HG03457 (cell line): Measurements from ENCODE around the gene GPR15LG.

Experiments
- ATAC-seq: cut with Tn5 transposase; IDR thresholded peaks from one replicate; pipeline ENCODE4 v1.9.1; 2021; ENCODE audit warnings: moderate number of reproducible peaks; ENCODE audit not compliant: unreplicated experiment

The GPR15LG gene

DNA sequence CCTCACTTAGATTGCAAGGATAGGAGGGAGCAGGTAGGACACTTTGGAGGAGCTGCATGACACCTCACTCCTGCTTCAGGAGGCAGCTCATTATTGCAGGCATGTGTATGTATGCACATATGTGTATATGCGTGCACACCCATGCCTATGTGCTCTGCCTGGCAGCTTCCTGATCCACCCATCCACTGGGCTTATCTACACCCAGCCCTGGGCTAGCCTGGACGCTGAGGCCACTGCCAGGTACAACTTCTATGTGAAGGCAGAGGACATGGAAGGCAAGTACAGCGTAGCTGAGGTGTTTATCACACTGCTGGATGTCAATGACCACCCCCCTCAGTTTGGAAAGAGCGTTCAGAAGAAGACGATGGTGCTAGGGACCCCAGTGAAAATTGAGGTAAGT, 38.4 kb downstream of the GPR15LG start:
- ATAC-seq = no peak

DNA sequence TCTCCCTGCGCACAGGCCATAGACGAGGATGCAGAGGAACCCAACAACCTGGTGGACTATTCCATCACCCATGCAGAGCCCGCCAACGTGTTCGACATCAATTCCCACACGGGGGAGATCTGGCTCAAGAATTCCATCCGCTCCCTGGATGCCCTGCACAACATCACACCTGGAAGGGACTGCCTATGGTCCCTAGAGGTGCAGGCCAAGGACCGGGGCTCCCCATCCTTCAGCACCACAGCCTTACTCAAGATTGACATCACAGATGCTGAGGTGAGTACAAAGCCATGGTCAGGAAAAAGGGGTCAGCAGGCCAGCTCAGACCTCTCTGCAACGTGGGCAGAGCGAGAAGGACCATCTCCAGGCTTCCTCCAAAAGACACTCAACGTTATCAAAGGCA, 39.5 kb downstream of the GPR15LG start:
- no peak for ATAC-seq

DNA sequence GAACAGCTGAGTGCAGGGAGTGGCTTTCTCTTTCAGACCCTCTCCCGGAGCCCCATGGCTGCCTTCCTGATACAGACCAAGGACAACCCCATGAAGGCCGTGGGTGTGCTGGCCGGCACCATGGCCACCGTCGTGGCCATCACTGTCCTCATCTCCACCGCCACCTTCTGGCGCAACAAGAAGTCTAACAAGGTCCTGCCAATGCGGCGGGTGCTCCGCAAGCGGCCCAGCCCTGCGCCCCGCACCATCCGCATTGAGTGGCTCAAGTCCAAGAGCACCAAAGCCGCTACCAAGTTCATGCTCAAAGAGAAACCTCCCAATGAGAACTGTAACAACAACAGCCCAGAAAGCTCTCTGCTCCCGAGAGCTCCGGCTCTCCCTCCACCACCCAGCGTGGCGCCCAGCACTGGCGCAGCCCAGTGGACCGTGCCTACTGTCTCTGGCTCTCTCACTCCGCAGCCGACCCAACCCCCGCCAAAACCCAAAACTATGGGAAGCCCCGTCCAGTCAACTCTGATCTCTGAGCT, 40.5 kb downstream of the GPR15LG start:
- no peak for ATAC-seq

DNA sequence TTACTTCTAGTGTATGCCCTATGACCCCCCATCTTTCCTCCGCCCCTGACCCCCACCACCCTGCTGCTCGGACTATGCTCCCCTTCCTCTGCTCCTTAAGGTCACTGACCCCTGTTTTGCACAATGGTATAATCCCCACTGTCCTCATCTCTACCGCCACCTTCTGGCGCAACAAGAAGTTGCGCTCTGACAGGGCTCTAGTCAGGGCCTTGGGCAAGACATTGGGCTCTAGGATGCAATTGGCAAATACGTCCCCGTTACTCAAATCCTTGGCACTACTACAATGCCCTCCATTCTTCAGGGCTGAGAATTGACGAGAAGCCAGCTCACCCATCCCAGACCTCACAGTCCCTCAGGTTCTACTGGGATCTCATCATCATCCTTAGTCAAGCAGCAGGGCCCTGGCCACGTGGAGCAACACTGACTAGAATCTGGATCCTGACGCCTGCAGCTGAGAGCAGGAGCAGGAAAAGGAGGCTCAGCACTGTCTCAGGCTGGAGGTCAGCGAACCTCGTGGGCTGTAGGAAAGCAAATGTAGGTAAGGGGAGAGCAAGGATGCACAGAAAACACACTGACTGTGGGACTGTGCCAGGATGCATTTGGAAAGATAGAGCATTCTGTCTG, 41.1 kb downstream of the GPR15LG start:
- peak; percentile 54 for ATAC-seq

DNA sequence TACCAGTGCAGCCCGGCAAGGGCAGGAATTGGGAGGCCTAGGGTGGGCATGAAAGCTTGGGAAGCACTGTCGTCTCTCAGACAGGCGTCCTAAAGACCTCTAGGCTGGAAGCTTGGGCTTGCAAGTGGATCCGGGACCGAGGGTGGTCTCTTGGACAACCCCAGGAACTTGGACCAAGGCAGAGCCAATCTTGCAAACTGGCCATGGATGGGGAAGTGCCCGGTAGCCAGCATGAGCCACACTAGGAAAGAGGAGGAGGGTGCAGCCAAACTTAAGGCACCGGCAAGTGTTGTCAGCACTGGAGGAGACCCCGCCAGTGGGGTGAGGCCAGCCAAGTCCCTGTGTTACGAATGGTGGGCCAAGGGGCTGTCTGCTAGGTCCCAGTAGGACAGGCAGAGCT, 43.2 kb downstream of the GPR15LG start:
- no peak for ATAC-seq

DNA sequence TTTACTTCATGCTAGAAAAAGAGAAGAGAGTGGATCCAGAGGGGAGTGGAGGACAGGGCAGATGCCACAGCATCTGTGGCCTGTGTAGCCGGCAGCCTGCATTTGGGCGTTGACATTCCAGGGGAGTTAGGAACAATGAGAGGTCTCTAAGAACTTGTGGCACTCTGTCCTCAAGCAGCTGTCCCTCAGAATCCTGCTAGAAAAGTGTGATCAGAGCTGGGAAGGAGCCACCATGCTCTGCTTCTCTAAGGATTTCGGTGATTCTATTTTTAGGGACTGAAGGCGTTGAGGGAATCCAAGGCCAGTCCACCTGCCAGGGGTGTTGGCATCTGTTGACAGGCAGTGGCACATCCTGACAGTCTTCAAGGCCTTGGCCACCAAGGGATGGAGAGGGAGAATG, 44.1 kb downstream of the GPR15LG start:
- no peak for ATAC-seq

DNA sequence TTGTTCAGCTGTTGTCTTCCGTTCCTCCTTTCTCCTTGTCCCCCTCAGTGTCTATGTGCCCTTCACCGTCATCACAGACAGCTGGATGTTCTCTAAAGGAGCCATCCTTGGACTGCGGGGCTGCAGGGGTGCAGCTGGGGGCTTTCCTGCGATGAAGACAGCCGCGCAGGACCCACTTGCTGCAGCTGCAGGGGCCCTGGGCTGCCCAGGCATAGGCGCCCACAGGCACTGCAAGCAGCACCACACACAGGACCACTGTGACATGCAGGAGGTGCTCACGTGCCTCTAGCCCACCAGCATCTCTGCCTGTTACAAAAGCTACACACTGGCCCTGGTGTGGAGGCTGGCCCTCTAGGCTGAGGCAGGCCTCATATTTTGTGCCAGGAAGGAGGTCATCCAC, 48.3 kb downstream of the GPR15LG start:
- no peak for ATAC-seq

DNA sequence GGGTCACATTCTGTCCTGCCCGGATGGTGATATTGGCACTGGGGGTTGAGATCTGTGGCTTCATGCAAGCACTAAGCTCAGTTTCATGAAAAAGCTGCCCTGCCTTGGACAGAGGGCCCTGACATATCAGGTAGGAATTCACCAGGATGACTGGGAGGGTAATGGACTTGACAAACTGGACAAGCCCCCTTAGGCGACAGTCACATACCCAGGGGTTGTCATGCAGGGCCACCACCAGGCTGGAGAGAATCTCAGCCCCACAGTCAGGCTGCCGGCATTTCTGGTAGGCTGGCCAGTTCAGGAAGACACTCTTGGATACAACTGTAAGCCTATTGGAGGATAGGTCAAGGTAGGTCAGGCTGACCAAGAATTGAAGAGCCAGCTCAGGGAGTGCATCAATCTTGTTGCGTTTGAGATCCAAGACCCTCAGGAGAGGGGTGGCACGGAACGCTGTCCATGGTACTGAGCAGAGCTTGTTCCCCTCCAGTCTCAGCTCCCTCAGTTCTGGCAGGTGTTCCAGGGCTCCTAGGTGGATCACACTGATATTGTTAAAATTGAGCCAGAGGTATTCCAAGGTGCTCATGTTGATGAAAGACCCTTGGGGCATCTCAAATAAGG, 50.9 kb downstream of the GPR15LG start:
- no peak for ATAC-seq

DNA sequence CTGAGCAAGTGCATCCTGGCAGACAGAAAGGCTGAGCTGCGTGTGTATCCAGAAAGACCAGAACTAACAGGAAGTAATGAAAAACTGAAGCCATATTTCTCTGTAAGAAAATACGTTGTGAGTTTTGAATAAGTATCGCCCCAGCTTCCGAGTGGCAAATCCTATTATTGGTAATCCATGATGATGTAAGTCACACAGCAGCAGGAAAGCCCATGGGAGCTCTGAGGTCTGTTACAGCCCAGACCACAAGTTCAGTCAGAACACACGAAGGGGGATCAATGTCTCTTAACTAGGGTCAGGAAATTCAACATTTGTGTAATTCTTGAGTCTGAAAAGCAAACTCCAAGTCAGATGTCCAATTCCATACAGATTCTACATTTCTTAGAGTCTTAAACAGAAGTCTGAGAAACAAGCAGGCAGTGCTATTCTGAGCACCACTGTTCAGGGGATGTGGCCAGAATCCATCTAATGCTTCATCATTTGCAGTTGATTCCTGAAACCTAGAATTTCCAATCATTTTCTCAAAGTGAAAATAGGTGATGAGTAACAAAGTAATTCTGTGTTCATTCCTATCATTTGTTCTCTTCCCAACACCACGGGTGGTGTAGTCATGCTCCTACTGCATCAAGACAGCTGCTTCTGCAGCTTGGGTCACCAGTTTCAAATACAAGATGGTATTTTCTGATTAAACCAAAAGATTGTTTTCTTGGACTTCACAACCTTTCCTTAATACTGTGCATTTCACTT, 52.0 kb downstream of the GPR15LG start, which contains the start of gene LRIT2:
Gene LRIT2, minus strand, starts transcription at position 118 of the 747 bp plus-strand sequence. Its CDS starts 24 bp downstream, at position 94.
- ATAC-seq = no peak

DNA sequence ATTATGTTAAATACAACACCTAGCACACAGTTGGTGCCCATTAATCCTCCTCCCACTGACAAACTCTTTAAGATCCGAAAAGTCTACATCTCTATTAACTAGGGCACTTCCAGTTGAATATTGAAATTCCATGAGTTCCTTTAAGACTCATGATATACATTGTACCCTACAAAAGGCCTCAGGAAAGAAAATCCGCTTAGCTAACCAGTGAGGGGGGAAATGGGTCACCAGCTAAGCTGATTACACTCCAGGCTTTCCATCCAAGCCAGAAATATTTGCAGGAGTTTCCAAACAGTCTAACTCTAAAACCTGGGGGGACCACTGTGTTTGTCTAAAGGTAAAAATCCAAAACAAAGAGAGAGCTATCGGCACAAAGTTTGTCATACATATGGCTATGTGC, 53.0 kb downstream of the GPR15LG start:
- ATAC-seq = no peak

DNA sequence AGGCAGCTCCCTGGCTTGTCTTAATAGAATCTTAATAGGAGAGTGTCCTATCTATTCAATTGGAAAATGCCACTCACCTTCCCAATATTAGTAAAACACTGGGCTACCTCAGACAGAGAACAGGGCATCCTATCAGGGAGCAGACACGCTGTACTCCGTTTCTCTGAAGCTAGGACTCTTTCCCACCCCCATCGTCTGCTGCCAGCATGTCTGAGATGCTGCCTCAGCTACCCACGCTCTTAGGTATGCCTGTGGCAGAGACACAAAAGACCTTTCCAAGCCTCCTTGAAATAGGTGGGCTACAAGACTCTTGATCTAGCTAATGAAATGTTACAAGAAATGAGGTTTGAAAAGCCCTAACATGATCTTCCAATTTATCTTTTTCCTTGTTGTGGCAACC, 54.2 kb downstream of the GPR15LG start:
- ATAC-seq = no peak

DNA sequence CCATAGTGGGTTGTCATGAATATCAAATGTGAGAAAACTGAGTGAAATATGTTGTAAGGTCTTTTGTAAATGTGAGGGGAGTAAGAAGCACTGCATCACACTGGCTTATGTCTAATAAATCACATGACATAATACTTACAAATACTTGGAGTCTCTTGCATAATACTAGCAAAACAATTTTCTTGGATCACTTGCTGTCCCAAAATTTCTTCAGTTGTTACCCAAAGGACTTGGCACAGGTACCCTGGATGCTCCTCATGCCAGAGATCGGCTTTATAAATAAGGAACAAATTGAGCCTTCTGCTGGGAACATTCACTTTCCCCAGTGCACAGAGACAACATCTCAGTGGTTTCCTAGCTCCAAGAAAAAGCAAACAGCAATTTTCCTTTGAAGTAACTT, 56.8 kb downstream of the GPR15LG start:
- ATAC-seq = no peak

DNA sequence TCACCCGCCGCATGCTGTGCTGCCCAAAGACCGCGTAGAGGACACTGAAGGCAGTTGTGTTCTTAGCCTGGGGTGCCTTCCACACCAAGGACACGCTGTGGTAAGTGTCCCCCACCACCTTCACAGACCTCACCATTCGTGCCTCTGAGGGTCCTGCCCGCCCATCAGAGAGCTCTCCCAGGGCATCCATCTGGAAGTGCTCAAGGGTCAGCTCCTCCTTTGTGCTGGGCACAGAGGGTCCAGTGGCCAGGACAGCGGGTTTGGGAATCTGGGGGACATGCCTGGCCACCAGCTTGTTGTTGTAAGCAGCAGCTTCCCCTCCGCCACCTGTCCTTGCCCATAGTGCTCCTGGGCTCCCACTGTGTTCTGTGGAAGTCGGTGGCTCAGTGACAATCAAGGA, 58.8 kb downstream of the GPR15LG start:
- ATAC-seq = no peak

DNA sequence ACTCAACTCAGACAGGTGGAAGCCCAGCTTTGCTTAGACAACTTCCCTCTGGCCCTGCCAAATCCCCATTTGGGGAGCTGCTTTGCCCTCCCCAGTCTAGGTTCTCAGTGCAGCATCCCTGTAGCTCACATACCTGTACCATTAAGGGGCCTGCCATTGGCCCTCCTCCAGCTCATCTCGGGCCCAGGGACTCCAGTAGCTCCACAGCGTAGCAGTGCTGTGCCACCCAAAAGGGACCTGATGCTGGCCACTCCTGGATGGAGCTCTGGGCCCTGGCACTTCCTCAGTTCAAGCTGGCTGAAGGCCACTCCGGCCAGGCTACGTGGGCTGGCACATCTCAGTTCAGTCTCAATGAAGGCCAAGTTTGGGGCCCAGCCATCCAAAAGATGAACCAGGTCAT, 60.3 kb downstream of the GPR15LG start:
- ATAC-seq = no peak

DNA sequence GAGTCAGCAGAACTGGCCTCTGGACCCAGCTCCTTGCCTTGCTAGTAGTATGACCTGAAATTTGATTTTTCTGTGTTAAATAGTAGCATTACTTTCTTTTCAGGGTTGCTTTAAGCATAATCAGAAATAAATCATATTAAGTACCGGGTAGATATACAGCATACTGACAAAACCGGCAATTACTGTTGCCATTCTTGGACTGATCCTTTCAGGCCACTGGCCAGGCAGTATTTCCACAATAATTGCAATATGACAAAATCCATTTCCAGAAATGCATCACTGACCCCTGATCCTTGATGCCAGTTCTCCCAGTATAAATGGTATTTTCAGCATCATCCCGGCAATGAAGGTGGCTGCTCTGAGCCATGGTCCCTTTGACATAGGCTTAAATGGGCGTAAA, 60.9 kb downstream of the GPR15LG start:
- ATAC-seq = no peak
